NK-92 (cell line): ENCODE measurements around the gene DCDC2.
"Not testable (repeated sequence)": the region's sequence is repeated elsewhere in the genome, so short reads cannot be mapped to it uniquely, and the experiment has no call there.

Experiments
- DNase-seq: peaks from one replicate; lab custom pipeline; 2025; ENCODE audit not compliant: unreplicated experiment; lab: John Stamatoyannopoulos, UW

Gene DCDC2

GRCh38 chr6:24357336-24358218 lies at the start of gene DCDC2:
Gene DCDC2 (minus strand): TSS chr6:24358059. CDS start chr6:24357750, 309 bp downstream.
- DNase-seq: no peak

GRCh38 chr6:24405262-24405661 lies 47.4 kb upstream of the DCDC2 start:
- DNase-seq: no peak

GRCh38 chr6:24403501-24403824 lies 45.6 kb upstream of the DCDC2 start:
- no peak for DNase-seq

- DNase-seq: no peak
Measured at GRCh38 chr6:24402697-24403500, 45.0 kb upstream of the DCDC2 start, which contains the start of gene MRS2. Gene MRS2 (plus strand): TSS chr6:24402936. CDS start chr6:24403047, 111 bp downstream.

GRCh38 chr6:24401458-24401857 lies 43.6 kb upstream of the DCDC2 start:
- DNase-seq: no peak

GRCh38 chr6:24400045-24401039 lies 42.5 kb upstream of the DCDC2 start:
- DNase-seq: not testable (repeated sequence)

GRCh38 chr6:24397631-24398030 lies 39.8 kb upstream of the DCDC2 start:
- DNase-seq: no peak

- no peak for DNase-seq
Measured at GRCh38 chr6:24396824-24397223, 39.0 kb upstream of the DCDC2 start.

GRCh38 chr6:24394780-24395437 lies 37.0 kb upstream of the DCDC2 start:
- DNase-seq: no peak

- no peak for DNase-seq
Measured at GRCh38 chr6:24394061-24394779, 36.4 kb upstream of the DCDC2 start.

- no peak for DNase-seq
Measured at GRCh38 chr6:24391756-24392405, 34.0 kb upstream of the DCDC2 start.

GRCh38 chr6:24391208-24391607 lies 33.3 kb upstream of the DCDC2 start:
- no peak for DNase-seq

GRCh38 chr6:24387818-24388217 lies 30.0 kb upstream of the DCDC2 start:
- DNase-seq: no peak

- no peak for DNase-seq
Measured at GRCh38 chr6:24385536-24386269, 27.8 kb upstream of the DCDC2 start.

- not testable (repeated sequence) for DNase-seq
Measured at GRCh38 chr6:24384369-24385130, 26.7 kb upstream of the DCDC2 start.

GRCh38 chr6:24382891-24383494 lies 25.1 kb upstream of the DCDC2 start:
- not testable (repeated sequence) for DNase-seq

GRCh38 chr6:24382220-24382540 lies 24.3 kb upstream of the DCDC2 start:
- no peak for DNase-seq
